Heart right ventricle (tissue), 16 donors: ENCODE measurements around the gene LMF2. TPM values are rescaled to one million over a fixed set of nuclear protein-coding genes. Genes with fewer than 3 reads are reported as not detected.

Source experiments
- ATAC-seq, 8 donors: fragments of 200-7000 bp; cut with Tn5 transposase; one replicate each; pipeline ENCODE4 v1.9.1; 2020; ENCODE audit warnings: mild to moderate bottlenecking in 8 of 8, moderate library complexity in 8 of 8, moderate number of reproducible peaks in 1 of 8
- DNase-seq, 2 donors: peaks; one replicate each; pipeline ENCODE4 v3.0.0-alpha.2; 2020
- H3K27ac ChIP-seq, 10 donors: fragments of 200-600 bp; sonication (generic) in 2 of 10; one replicate each; pipeline versions ENCODE4 v1.5.0 to v1.8.0; 2020 to 2022; ENCODE audit warnings: mild to moderate bottlenecking in 3 of 10
- H3K27me3 ChIP-seq, 7 donors: fragments of 200-600 bp; one replicate each; pipeline ENCODE4 v1.8.0; 2021 to 2022; ENCODE audit warnings: mild to moderate bottlenecking in 2 of 7
- H3K36me3 ChIP-seq, 9 donors: fragments of 200-600 bp; sonication (generic) in 1 of 9; one replicate each; pipeline versions ENCODE4 v1.5.0 to v1.8.0; 2020 to 2022; ENCODE audit warnings: mild to moderate bottlenecking in 2 of 9
- H3K4me1 ChIP-seq, 9 donors: fragments of 200-600 bp; sonication (generic) in 1 of 9; one replicate each; pipeline versions ENCODE4 v1.5.0 to v1.8.0; 2020 to 2022; ENCODE audit warnings: mild to moderate bottlenecking in 4 of 9
- H3K4me3 ChIP-seq, 10 donors: fragments of 200-600 bp; sonication (generic) in 2 of 10; one replicate each; pipeline versions ENCODE4 v1.5.0 to v1.8.0; 2020 to 2022; ENCODE audit warnings: mild to moderate bottlenecking in 7 of 10, moderate library complexity in 2 of 10
- H3K9me3 ChIP-seq, 11 donors: fragments of 200-600 bp in 10 of 11; sonication (generic) in 2 of 11; one replicate each; pipeline versions ENCODE4 v1.5.0 to v1.8.0; 2013 to 2022; ENCODE audit warnings: mild to moderate bottlenecking in 2 of 11, control low read depth in 1 of 11, moderate library complexity in 1 of 11
- CTCF ChIP-seq, 9 donors: fragments of 200-600 bp; sonication (generic) in 2 of 9; IDR thresholded peaks; one replicate each; pipeline versions ENCODE4 v1.5.0 to v1.8.0; 2021 to 2022; ENCODE audit warnings: antibody characterized with exemption in 9 of 9, mild to moderate bottlenecking in 5 of 9, moderate library complexity in 1 of 9
- WGBS, 2 donors: extraction: QIAGEN DNeasy Blood & Tissue Kit; methylation state at CpG; one replicate each; pipeline ENCODE4 v1.1.7; 2013; ENCODE audit warnings: inconsistent platforms in 1 of 2; 5-methylcytosine and 5-hydroxymethylcytosine counted together
- intact Hi-C, 10 donors: fragments of 100-400 bp; cut with DNase I; formaldehyde crosslinking; loops; one replicate each; pipeline versions ENCODE4 v1.11.1 to v1.14.2; 2022
- polyA plus RNA-seq, 2 donors: library from polyadenylated mRNA; stranded (reverse); fragments of 200-250 nt; gene quantifications; one replicate each; pipeline ENCODE4 v1.2.3, GENCODE V29; 2013
- total RNA-seq, 10 donors: library from RNA; stranded (reverse); fragmentation: NEBNext Ultra II Directional in 3 of 10; extraction: Animal tissue kit (Norgen Biotek cat#: 25700) in 3 of 10; gene quantifications; one replicate each; pipeline versions ENCODE4 v1.2.1 to v1.2.4, GENCODE V29; 2021 to 2023
- donor health status: Arrhythmogenic right ventricular cardiomyopathy.
- donor health status: ischemic (EF 13 %, LVEDD 7.1; RV severe dilation, severe dysfunction).
- donor health status: healthy with polysubstance abuse.
- donor health status: DM: no; HTN: yes; CAD: no.
- donor health status: DM: no; HTN: no; CAD: no.
- donor health status: ischemic (EF 25% LVEDD 6.9; RV normal size, moderate dysfunction).
- donor health status: ischemic (EF 25% LVEDD 5.7; RV mildly dilated, moderate dysfunction).
- donor health status: healthy.
- donor health status: DM: yes; HTN: yes; CAD: no.
- donor health status: Ischemic cardiomyopathy.
- donor health status: ischemic (EF 35%, LVEDD 5.7; RV mildly dilated, moderate dysfunction).
- donor health status: nonischemic (EF 11% LVEDD 7.7; RV severe dilation, severe dysfunction).
- donor health status: DM: yes; HTN: yes; CAD: no.
- donor health status: PGD.
- donor health status: ischemic (EF 29% LVEDD 5.4; RV normal size, mild dysfunction).
- donor health status: nonischemic (EF 23%, LVEDD 6.1; RV moderate dilation, normal function).

The LMF2 gene
- total and polyA plus RNA-seq, 12 donors: 18.8 to 42.5 (median 25.4) TPM

DNA sequence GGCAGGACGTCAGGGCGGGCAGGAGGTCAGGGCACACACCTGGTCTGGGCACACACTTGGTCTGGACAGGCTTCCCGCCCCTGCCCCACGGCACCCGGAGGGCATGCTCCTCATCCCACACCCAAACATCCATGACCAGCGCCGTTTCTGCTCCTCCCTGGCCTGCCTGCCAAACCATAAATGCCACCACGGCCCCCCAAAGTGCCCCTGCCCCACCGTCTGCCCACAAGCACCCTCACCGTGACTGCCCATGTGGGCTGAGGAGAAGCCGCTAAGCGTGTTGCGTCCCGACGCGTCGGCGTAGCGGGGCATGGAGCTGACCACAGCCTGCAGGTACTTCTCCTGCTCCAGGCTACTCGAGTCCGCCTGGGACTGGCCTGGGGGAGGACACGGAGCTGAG is 48.5 kb downstream of the LMF2 start:
- no peaks in the 10 kb centered on the region for H3K27me3 ChIP-seq
- DNase-seq: no peak
- WGBS, 2 donors: 90 to 93% methylated on average over 22 of the region's 22 CpGs

DNA sequence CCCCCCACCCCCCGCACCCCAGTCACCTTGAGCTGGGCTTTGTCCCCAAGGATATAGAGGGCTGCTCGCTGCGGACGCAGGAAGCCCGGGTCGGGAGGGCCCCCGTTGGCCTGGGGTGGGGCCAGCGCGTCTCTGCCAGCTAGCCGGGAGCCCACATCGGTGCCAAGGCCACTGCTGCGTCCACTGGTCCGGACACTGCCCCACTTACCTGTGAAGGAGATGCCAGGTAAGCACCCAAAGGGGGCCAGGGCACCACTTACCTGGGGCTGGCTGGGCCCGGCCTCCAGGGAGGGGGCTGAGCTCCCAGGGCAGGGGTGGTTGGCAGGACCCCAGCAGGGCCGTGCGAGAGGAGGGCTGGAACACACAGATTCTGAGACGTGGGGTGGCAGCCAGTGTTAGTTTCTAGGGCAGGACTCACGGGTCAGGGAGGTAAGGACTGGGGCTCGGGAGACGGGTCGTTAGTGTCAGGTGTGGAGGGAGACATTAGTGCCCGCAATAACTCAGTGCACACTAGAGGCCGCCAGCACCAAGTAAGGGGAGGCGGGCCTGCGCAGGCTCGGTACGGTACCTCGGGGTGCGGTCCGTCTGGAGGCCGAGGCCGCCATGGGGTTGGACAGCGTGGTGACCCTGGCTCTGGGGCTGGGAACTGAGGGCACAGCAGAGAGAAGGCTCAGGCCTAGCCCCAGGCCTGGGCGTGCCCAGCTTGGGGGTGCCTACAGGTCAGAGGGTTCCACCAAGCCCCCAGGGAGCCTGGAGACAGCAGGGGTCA is 50.9 kb downstream of the LMF2 start:
- intact Hi-C loops: no loop called here
- ATAC-seq: no peak
- H3K27ac ChIP-seq: no peak overlapping the region
- no peak for DNase-seq
- no peaks in the 10 kb centered on the region for H3K9me3 ChIP-seq
- no peaks in the 10 kb centered on the region for H3K4me1 ChIP-seq
- no peak for TF ChIP-seq CTCF (IDR thresholded peaks at IDR 0.05)
- H3K36me3 ChIP-seq: peaks cover 1 to 100% (median 42%) of the 10 kb centered on the region in 9 donors
- no peaks in the 10 kb centered on the region for H3K27me3 ChIP-seq
- WGBS, 2 donors: 90 to 93% methylated on average over 34 of the region's 34 CpGs
- no peak overlapping the region for H3K4me3 ChIP-seq

More for the DNA sequence above, 48.5 kb downstream of the LMF2 start:
- no peak for ATAC-seq
- TF ChIP-seq CTCF (IDR thresholded peaks at IDR 0.05): no peak
- Histone ChIP-seq H3K4me1 (no peaks in the 10 kb centered on the region), H3K9me3 (no peaks in the 10 kb centered on the region), H3K36me3 (peaks cover 7 to 100% (median 64%) of the 10 kb centered on the region in 9 donors), H3K4me3 (no peak overlapping the region), H3K27ac (no peak overlapping the region)
- intact Hi-C loops: no loop called here

GRCh38 chr22:50456026-50456425 is 51.5 kb downstream of the LMF2 start:
- no peaks in the 10 kb centered on the region for H3K27me3 ChIP-seq
- H3K36me3 ChIP-seq: peaks cover 0 to 100% (median 39%) of the 10 kb centered on the region in 9 donors
- ATAC-seq (no peak), DNase-seq (no peak)
- no peak overlapping the region for H3K4me3 ChIP-seq
- H3K9me3 ChIP-seq: no peaks in the 10 kb centered on the region
- WGBS, 2 donors: 96% methylated on average over 11 of the region's 11 CpGs
- H3K4me1 ChIP-seq: no peaks in the 10 kb centered on the region
- H3K27ac ChIP-seq: no peak overlapping the region
- intact Hi-C loops: no loop called here
- no peak for TF ChIP-seq CTCF (IDR thresholded peaks at IDR 0.05)

DNA sequence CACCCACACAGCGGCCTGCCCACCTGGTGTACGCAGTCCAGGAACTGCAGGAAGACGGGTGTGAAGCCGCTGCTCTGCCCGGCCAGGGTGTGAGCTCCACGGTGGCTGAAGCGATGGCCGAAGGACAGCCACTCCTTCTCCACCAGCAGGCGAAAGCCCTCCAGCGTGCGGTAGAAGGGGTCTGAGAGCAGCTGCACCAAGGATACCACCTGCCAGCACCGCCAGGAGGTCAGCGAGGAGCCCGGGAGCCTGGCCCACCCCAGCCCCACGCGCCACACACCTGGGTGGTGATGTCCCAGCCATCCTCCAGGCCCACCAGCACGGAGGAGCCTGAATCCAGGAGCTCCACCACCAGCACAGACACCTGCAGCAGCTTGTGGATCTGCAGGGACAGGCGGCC is 52.3 kb downstream of the LMF2 start:
- no peak for ATAC-seq
- TF ChIP-seq CTCF (IDR thresholded peaks at IDR 0.05): no peak
- no peak overlapping the region for H3K27ac ChIP-seq
- WGBS, 2 donors: 96 to 97% methylated on average over 18 of the region's 18 CpGs
- peaks cover 0 to 100% (median 31%) of the 10 kb centered on the region in 9 donors for H3K36me3 ChIP-seq
- H3K4me3 ChIP-seq: no peak overlapping the region
- H3K27me3 ChIP-seq: no peaks in the 10 kb centered on the region
- H3K4me1 ChIP-seq: no peaks in the 10 kb centered on the region
- no peaks in the 10 kb centered on the region for H3K9me3 ChIP-seq
- no peak for DNase-seq
- intact Hi-C loops: no loop called here
